ENCODE measurements around the gene SRPRA.
"Not testable (repeated sequence)": the region's sequence is repeated elsewhere in the genome, so short reads cannot be mapped to it uniquely, and the experiment has no call there.

SRPRA gene

DNA sequence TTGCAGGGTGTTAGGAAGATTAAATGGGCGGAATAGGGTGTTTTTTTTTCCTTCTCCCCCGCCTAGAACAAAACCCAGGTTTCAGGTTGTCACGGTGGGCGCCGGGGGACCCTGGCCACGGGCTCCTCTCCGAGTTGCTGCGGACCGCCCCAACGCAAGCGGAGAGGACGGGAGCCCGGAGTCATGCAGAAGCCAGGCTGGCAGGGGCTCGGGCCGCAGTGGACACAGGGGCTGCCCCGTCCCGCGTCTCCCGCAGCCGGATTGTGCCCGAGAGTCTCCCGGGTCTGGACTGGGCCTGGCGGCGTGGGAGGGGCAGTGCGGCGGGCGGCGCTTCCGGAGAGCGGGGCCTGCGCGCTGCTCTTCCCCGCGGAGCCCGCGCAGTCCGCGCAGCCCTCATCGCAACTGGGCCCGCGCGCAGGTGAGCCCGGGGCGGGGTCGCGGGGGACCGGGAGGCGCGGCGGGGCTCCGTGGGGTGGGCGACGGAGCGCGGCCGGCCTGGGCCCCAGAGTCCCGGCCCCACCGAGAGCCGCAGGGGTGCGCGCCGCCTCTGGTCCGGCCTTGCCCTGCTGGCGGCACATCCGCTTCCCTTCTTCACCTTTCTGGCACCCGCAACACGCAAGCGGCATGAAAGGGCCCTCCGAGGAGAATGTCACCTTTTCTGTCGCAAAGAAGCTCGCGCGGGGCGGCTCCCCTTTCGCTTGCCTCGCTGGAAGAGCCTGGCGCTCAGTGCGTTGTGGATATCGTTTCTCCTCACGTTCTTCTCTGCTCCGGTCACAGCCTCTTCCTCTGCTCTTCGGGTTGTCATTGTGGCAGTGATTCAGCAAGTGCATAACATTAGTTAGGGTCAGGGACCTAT, 14.3 kb upstream of the SRPRA start, which contains the start of gene TIRAP:
TIRAP (plus strand) TSS at position 358 of the 856 bp plus-strand sequence. CDS start 7,802 bp downstream, outside the sequence.
- DNase-seq (ENCODE audit: low read depth in 2 of 3, low spot score in 2 of 3): peak in 2 of 3 experiments; percentile 35 to 36

DNA sequence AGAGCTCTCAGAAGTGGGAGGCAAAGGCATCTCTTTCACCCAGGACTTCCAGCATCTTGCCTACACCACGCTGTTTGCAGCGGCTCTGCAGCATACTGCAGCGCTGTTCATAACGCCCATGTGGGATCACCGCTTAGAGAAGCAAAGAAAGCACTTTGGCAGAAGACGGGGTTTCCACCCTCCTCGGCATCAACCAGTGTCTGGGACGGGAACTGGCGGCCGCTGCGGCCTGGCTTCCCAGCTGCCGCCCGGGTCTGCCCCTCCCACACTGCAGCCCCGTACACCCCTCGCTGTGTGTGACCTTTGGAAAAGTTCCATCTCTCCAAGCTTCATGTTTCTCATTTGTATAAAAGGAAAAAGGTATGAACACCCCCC, 13.7 kb upstream of the SRPRA start:
- no peak for DNase-seq (ENCODE audit: low read depth in 2 of 3, low spot score in 2 of 3)

DNA sequence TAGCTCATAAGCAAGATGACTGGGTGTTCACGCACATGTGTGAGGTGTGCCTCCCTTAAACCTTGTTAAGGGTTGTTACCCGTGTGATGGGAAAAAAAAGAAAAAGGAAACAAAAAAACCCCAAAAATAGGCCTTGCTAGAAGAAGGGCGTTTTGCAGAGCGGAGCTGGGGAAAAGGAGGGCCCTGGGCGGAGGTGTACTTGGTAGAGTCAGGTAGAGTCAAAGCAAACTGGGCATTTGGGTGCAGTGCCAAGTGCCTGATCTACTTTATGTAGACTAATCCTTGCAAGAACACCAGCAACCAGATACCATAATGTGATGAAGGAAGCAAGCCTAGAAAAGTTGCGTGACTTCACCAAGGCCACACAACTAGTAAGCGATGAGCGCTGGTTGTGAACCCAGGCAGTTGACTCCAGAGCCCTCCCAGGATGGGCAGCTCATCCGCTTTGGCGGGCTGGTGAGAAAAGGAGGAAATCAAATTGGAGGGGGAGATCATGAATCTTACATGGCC, 13.0 kb upstream of the SRPRA start:
- no peak for DNase-seq (ENCODE audit: low read depth in 2 of 3, low spot score in 2 of 3)

DNA sequence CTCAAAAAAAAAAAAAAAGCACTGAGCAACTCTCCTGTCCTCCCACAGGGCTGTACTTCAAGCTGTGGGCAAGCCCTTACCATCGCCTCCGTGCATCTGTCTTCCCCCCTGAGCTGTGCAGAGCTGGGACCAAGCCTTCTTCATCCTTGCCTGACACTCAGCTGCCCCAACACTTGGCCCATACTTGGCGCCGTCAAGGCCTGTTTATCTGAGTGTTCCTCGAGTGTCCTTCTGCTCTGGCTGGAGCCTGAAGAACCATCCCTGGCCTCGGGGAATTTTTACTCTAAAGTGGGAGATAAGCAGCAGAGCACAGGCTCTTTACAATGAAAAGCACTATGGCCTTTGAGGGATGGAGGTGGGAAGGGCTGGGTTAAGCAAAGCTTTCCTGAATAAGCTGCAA, 12.6 kb upstream of the SRPRA start:
- DNase-seq (ENCODE audit: low read depth in 2 of 3, low spot score in 2 of 3): no peak

DNA sequence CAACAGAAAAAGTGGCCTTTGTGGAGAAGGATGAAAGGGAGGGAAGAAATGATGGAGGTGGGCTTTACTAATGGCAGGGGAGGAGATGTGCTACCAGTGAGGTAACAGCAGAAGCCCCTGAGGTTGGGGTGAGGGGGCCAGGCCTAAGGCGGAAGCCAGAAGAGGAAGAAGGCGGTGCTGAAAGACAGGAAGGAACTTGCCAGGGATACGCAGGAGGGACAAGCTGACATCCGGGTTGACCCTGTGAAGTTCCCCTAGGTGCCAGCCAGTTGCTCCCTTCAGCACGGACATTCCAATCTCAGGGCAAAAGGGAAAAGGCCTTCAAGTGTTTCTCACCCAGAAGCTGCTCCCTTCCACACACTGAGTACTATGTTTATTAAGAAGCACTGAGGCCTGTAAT, 11.9 kb upstream of the SRPRA start:
- no peak for DNase-seq (ENCODE audit: low read depth in 2 of 3, low spot score in 2 of 3)

DNA sequence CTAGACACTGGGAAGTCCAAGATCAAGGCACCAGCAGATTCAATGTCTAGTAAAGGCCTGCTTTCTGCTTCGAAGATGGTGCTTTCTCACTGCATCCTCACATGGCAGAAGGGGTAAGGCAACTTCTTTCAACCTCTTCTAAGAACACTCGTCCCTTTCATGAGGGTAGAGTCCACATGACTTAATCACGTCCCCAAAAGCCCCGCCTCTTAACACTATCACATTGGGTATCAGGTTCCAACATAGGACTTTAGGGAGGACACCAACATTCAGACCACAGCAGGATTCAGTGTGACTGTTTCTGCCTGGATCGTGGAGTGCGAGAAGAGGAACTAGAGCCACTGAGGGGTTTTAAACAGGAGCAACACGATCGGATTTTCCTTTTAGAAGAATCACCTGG, 10.5 kb upstream of the SRPRA start:
- DNase-seq (ENCODE audit: low read depth in 2 of 3, low spot score in 2 of 3): no peak

DNA sequence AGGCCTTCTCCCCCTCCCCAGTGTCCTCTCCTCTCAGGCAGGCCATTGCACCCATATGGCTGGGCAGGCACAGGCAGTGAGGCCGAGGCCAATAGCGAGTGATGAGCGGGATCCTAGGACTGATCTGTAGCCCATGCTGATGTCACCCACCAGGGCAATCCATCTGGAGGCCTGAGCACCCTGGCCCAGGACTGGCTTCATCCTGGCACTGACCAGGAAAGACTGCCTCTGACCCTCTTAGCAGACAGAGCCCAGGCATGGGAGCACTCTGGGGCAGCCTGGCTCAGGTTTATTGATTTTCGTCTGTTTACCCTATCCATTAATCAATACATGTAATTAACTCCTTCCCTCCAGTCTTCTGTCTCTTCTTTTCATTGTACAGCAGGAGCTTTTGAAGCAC, 9.1 kb upstream of the SRPRA start:
- no peak for DNase-seq (ENCODE audit: low read depth in 2 of 3, low spot score in 2 of 3)

DNA sequence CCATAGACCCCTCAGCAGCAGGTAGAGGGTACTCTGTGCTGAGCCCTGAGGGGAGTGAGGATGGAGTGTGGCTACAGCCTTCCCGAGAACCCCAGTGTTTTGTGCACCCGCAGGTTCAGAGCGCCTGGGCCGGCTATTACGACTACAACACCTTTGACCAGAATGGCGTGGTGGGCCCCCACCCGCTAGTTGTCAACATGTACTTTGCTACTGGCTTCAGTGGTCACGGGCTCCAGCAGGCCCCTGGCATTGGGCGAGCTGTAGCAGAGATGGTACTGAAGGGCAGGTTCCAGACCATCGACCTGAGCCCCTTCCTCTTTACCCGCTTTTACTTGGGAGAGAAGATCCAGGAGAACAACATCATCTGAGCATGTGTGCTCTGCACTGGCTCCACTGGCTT, 8.6 kb upstream of the SRPRA start:
- no peak for DNase-seq (ENCODE audit: low read depth in 2 of 3, low spot score in 2 of 3)

DNA sequence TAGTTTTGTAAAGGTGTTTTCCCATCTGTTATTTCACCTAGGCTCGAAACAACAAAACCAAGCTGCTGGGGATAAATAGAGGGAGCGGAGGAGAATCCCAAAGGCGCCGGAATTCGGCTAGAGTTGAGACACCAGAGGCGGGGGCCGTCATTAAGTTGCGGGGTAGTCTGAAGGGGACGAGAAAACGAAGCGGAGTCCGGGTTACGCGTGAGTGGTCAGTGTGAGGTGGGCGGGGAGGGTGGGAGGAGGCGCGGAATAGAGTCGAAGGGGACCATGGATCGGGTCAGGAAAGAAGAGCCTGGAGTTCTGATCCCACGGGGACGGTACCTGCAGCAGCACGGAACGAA, 361 bp downstream of the SRPRA start:
- no peak for DNase-seq (ENCODE audit: low read depth in 2 of 3, low spot score in 2 of 3)

DNA sequence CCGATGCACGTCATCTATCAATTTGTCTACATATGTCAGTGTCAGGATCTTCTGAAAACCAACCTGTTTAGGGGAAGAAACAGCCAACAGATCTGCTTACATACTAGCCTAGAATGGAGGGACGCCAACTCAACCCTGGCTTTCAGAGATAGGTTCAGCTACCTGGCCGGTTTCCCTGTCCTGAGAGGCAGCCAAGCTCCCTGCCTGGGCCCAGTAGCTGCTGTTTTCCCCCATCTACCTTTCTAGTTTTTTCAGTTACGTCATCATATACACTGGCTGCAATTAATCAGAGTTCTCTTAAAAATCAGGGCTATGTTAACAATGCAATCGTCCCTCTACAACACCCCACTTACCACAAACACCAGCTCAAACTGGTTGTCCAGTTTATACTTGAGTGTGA, 1.0 kb downstream of the SRPRA start:
- DNase-seq (ENCODE audit: low read depth in 2 of 3, low spot score in 2 of 3): no peak

DNA sequence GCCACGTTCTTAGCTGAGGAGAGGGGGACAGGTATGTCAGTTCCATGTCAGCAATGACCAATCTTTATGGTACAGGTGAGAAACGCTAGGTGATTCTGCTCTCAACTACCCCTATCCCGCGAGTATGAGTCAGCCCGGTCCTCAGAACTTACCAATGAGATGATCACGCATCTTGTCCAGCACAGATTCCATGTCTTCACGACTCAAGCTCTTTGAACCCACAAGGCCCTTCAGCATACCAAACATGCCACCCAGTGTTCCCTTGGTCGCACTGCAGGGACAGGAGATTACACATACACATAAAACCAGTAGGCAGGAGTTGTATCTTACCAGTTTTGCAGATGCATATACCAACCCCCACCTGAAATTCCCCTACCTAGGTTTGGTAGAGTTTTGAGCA, 2.9 kb downstream of the SRPRA start:
- no peak for DNase-seq (ENCODE audit: low read depth in 2 of 3, low spot score in 2 of 3)

DNA sequence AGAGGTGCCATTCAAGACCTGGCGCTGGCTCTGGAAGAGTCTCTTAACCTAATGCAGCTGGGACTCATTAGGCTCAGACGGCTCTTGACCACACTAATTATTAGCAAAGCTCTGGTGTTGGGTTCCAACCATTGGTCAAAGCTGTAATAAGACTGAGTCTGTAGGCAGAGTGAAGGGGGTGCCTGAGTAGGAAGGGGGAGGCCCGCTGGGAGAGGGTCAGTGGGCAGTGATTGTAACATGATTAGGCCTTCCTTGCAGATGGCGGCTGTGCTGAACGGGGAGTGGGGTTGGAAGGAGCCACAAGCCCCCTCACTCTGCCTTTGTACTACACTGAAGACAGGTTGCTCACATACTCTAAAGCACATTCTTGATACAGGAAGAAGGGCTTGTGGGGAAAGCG, 5.2 kb downstream of the SRPRA start:
- no peak for DNase-seq (ENCODE audit: low read depth in 2 of 3, low spot score in 2 of 3)

DNA sequence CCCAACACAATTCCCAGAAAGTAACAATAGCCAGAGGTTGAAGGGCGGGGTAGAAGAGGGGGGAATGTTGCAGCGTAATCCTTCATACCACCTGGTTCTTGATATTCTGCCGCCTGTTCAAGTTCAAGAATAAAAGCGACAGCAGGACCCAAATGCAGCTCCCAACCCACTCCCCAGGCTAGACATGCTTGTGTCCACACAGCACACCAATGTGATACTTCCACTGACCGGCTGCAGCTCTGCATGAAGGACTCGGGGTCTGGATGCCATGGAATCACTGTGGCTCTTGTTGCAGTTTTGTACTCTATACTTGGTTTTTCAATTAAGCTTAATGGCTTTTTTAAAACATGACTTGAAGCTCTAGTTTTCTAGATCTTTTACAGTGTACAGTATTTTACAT, 6.5 kb downstream of the SRPRA start:
- DNase-seq (ENCODE audit: low read depth in 2 of 3, low spot score in 2 of 3): no peak

DNA sequence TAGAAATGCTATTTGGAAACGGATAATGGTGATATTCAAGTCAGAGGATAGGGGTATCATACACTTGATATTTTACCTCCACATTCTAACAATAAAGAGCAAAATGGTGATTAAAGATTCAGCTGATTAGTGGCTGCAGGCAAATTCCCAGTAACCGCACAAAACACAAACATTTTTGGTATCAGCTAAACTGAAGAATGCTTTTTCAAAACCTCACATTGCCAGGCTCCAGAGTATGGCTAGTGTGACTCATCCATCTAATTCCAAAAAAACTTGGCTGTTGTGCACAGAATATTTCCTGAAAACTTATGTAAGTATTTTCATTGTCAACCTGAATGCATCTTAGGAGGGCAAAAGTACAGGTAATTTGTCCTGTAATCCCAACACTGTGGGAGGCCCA, 10.9 kb downstream of the SRPRA start:
- DNase-seq (ENCODE audit: low read depth in 2 of 3, low spot score in 2 of 3): no peak

DNA sequence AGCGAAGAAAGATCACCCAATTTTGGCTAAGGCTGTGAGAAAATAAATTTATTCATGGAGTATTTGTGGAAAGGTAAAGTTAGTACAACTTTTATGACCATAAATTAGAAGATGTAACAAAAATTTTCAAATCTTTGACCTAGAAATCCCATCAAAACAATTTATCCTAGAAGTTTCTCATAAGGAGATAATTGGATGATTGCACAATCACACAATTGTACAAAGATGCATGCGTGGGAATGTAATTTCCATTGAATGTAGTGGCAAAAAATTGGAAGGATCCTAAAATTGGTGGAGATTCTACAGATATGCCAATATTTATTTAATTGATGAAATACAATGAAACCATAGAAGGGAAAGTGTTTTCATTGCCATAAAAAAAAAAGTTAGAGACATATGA, 11.6 kb downstream of the SRPRA start:
- DNase-seq (ENCODE audit: low read depth in 2 of 3, low spot score in 2 of 3): no peak

DNA sequence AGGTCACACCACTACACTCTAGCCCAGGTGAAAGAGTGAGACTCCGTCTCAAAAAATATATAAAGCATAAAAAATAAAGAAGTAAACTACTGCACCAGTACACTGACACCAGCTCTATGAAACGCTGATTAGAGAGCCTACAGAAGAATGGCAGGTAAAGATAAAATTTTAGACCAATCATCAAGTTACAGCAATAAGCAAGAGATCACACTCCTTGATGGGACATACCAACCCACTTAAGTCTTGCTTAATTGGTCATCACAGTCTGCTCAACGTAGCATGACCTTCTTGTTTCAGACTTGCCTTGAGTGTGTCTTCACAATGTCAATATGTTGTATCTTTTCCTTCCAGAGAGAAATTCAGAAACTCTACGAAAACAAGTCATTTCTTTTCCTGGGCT, 12.5 kb downstream of the SRPRA start:
- no peak for DNase-seq (ENCODE audit: low read depth in 2 of 3, low spot score in 2 of 3)

DNA sequence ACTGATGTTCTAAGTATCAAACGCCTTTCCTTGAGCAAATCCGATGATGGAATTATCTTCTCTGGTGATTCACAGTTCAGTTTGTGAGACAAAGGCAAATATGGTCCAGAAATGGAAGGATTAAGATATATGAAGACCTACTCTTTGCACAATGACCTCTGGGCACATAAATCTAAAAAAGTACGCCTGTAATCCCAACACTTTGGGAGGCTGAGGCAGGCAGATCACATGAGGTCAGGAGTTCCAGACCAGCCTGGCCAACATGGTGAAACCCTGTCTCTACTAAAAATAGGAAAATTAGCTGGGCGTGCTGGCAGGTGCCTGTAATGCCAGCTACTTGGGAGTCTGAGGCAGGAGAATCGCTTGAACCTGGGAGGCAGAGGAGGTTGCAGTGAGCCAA, 13.2 kb downstream of the SRPRA start:
- not testable (repeated sequence) for DNase-seq (ENCODE audit: low read depth in 2 of 3, low spot score in 2 of 3)

DNA sequence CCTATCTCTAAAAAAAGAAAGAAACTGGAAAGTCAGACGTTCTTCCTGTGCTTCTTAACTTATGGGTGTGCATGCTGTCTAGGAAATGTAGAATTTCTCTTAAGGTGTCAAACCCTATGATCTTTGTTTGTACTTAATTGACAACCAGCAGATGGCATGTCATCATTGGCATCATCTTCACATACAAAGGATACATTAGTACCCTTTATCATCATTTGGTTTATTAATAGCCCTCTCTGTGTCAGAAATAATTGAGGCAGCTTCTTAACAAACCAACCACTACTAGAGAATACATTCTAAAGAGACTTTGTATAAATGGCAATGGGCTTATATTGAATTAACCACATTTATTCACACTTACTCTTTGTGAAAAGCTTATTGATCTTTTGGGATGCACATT, 13.9 kb downstream of the SRPRA start:
- DNase-seq (ENCODE audit: low read depth in 2 of 3, low spot score in 2 of 3): no peak

DNA sequence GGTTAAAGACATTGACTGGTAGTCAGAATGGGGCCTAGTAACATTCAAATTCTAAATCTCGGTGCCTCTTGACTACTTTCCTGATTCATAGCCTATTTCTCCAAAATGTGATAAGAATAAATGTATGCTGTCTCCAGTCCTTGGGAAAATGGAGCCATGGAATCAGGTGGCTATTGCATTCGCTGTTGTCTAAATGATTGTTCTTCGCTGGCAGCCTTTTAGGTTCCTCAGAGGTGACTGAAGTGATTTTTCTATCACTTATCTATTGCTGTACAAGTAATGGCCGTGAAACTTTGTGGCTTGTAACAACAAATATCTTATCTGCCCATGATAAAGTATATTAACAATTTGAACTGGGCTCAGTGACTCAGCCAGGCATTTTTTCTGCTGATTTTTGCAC, 15.4 kb downstream of the SRPRA start:
- no peak for DNase-seq (ENCODE audit: low read depth in 2 of 3, low spot score in 2 of 3)

DNA sequence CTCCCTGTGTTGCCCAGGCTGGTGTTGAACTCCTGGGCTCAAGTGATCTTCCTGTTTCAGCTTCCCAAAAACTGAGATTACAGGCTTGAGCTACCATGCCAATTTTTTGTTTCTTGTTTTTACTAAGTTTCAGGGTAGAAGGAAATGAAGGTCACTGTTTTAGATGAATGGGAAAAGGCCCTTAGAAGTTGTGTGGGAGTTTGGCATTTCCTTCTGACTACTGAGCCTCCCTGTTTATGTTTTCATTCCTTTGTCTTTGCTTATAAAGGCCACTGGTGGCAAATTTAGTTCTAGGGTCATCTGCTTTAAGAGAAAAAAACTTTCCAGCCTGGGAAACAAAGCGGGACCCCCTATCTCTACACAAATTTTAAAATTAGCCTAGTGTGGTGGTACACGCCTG, 22.1 kb downstream of the SRPRA start:
- no peak for DNase-seq (ENCODE audit: low read depth in 2 of 3, low spot score in 2 of 3)

DNA sequence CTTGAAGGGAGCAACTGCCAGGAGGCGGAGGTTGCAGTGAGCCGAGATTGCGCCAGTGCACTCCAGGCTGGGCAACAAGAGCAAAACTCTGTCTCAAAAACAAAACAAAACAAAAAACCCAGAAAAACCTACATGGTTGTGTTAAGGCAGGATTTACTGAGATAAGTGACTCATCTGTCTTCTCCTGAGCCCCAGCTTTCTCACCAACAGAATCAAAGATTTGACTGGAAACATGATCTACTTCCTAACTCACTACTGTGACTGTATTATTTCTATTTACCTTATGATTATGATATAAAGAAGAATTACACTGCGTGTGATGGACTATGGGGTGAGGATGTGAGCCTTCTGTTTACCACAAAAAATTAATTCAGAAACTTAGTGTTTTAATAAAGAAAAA, 35.3 kb downstream of the SRPRA start:
- no peak for DNase-seq (ENCODE audit: low read depth in 2 of 3, low spot score in 2 of 3)

DNA sequence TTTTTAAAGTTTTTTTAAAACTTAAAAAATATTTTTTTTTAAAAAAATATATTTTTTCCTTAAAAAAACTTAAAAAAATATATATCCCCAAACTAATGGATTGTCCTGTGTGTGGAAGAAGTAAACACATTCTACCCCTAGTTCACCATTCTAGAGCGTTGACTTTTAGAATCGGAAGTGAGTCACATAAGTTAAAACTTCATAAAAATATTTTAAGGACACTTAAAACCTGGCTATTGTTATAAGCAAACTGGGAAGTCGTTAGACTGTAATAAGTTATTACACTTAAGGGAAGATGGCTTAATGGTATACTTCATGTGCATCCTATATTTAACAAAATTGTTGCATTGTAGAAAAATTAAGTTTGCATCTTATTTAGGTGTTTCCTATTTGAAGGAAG, 36.0 kb downstream of the SRPRA start:
- DNase-seq (ENCODE audit: low read depth in 2 of 3, low spot score in 2 of 3): no peak

Measured in activated CD8-positive, alpha-beta memory T cell treated with anti-CD3 and anti-CD28 coated beads for 48 hours (primary cell).